OCI-LY7 (cell line): ENCODE measurements around the gene SEPTIN11. TPM values are rescaled to one million over a fixed set of nuclear protein-coding genes. Genes with fewer than 3 reads are reported as not detected.

ENCODE experiments used
- BruUV-seq: library from RNA; stranded (reverse); fragments of 400-500 nt; replicated peaks from 2 replicates; lab custom pipeline; 2021; lab: Mats Ljungman, UMichigan
- CTCF ChIA-PET: fragments of 300-600 bp; sonication (Branson Sonifier 250); formaldehyde crosslinking; loops from one replicate; lab custom pipeline; 2022; ENCODE audit warnings: antibody characterized with exemption; ENCODE audit not compliant: unreplicated experiment; lab: Charles Lee
- POLR2A ChIA-PET: fragments of 300-600 bp; sonication (Branson Sonifier 250); formaldehyde crosslinking; loops from one replicate; lab custom pipeline; 2022; ENCODE audit warnings: antibody characterized with exemption; lab: Charles Lee
- DNase-seq: peaks from one replicate; pipeline ENCODE4 v3.0.0-alpha.2; 2015; ENCODE audit warnings: low spot score
- H2AFZ ChIP-seq: fragments of 200-600 bp; sonication (generic), shearing (Covaris generic); 2 replicates; pipeline ENCODE4 v1.6.1; 2014; ENCODE audit warnings: mild to moderate bottlenecking, antibody characterized with exemption, low read length, moderate library complexity
- H3K27ac ChIP-seq: fragments of 200-600 bp; sonication (generic); 2 replicates; pipeline ENCODE4 v1.5.1; 2014; ENCODE audit warnings: mixed run types, low read depth, mild to moderate bottlenecking, moderate library complexity, low read length, inconsistent platforms; ENCODE audit not compliant: poor library complexity, severe bottlenecking
- H3K36me3 ChIP-seq: fragments of 200-600 bp; sonication (generic); 2 replicates; pipeline ENCODE4 v1.6.1; 2014; ENCODE audit warnings: mild to moderate bottlenecking, antibody characterized with exemption, low read length, moderate library complexity, mixed read lengths; ENCODE audit not compliant: insufficient read depth
- H3K4me1 ChIP-seq: fragments of 200-600 bp; sonication (generic); 2 replicates; pipeline ENCODE4 v1.5.1; 2014; ENCODE audit warnings: mild to moderate bottlenecking, low read length; ENCODE audit not compliant: insufficient read depth, poor library complexity, severe bottlenecking
- H3K4me2 ChIP-seq: fragments of 200-600 bp; sonication (generic); 2 replicates; pipeline ENCODE4 v1.6.1; 2014; ENCODE audit warnings: mild to moderate bottlenecking, low read length
- H3K4me3 ChIP-seq: fragments of 200-600 bp; sonication (generic); 2 replicates; pipeline ENCODE4 v1.5.1; 2014; ENCODE audit warnings: mild to moderate bottlenecking, low read depth, low read length; ENCODE audit not compliant: poor library complexity, severe bottlenecking
- H3K79me2 ChIP-seq: fragments of 200-600 bp; sonication (generic); 2 replicates; pipeline ENCODE4 v1.6.1; 2016; ENCODE audit warnings: low read depth, mild to moderate bottlenecking, low read length, moderate library complexity, mixed read lengths; ENCODE audit not compliant: insufficient read depth
- H3K9me2 ChIP-seq: fragments of 200-600 bp; sonication (generic); 2 replicates; pipeline ENCODE4 v1.6.1; 2016; ENCODE audit warnings: mild to moderate bottlenecking, low read length, mixed read lengths; ENCODE audit not compliant: insufficient read depth
- H3K9me3 ChIP-seq: fragments of 200-600 bp; sonication (generic); 2 replicates; pipeline ENCODE4 v1.6.1; 2014; ENCODE audit warnings: mild to moderate bottlenecking, mixed run types, low read length, mixed read lengths
- H4K20me1 ChIP-seq: fragments of 200-600 bp; sonication (generic); 2 replicates; pipeline ENCODE4 v1.6.1; 2014; ENCODE audit warnings: mild to moderate bottlenecking, antibody characterized with exemption, low read length, moderate library complexity, mixed read lengths; ENCODE audit not compliant: insufficient read depth
- CTCF ChIP-seq: fragments of 200-600 bp; sonication (generic); conservative IDR thresholded peaks from 2 replicates; pipeline ENCODE4 v1.5.1; 2014; ENCODE audit warnings: mild to moderate bottlenecking, antibody characterized with exemption, low read length, moderate library complexity, mixed read lengths
- EZH2phosphoT487 ChIP-seq: fragments of 200-600 bp; sonication (generic); IDR thresholded peaks from 2 replicates; pipeline ENCODE4 v1.6.1; 2018; ENCODE audit warnings: low read depth, borderline replicate concordance, mild to moderate bottlenecking, mixed run types, antibody characterized with exemption, low read length, moderate library complexity, mixed read lengths
- intact Hi-C: fragments of 100-400 bp; cut with micrococcal nuclease; formaldehyde crosslinking; loops from one replicate; pipeline ENCODE4 v1.10.0; 2022; ENCODE audit not compliant: unreplicated experiment
- total RNA-seq, 2 experiments: library from RNA; depleted of rRNA in 1 of 2; stranded (reverse); fragments of >200 nt in 1 of 2; shearing (Covaris generic) in 1 of 2; gene quantifications; 2 replicates each; pipeline ENCODE4 v1.2.3, GENCODE V29; 2014 to 2022

Gene SEPTIN11
- total RNA-seq, 2 experiments from 2014 or later, result 23.5 to 33.9 TPM

GRCh38 chr4:76958891-76959290, 9.3 kb downstream of the SEPTIN11 start:
- Histone ChIP-seq H2AFZ (no peak overlapping the region), H3K4me1 (no peaks in the 10 kb centered on the region), H3K27ac (no peak overlapping the region), H3K4me3 (no peak overlapping the region), H3K36me3 (no peaks in the 10 kb centered on the region), H4K20me1 (no peaks in the 10 kb centered on the region), H3K9me2 (no peaks in the 10 kb centered on the region), H3K9me3 (no peaks in the 10 kb centered on the region), H3K79me2 (no peaks in the 10 kb centered on the region), H3K4me2 (no peak overlapping the region)
- ChIA-PET CTCF (no interaction called here), POLR2A (interaction anchor here (0.9 to 1.6 kb wide), 3 partner anchors 9 to 160 kb away, joined by 3 to 4 read pairs (median 4); no protein-coding TSS in a partner anchor)
- no peak for DNase-seq
- no TSS peak for BruUV-seq
- no peak for TF ChIP-seq EZH2phosphoT487
- TF ChIP-seq CTCF, result no peak
- intact Hi-C loops, result no loop called here

GRCh38 chr4:76960014-76960413, 10.5 kb downstream of the SEPTIN11 start:
- no TSS peak for BruUV-seq
- no peak for DNase-seq
- Histone ChIP-seq H3K36me3 (no peaks in the 10 kb centered on the region), H3K4me1 (no peaks in the 10 kb centered on the region), H3K9me2 (no peaks in the 10 kb centered on the region), H2AFZ (no peak overlapping the region), H3K79me2 (no peaks in the 10 kb centered on the region), H3K4me3 (no peak overlapping the region), H3K4me2 (no peak overlapping the region), H3K9me3 (no peaks in the 10 kb centered on the region), H4K20me1 (no peaks in the 10 kb centered on the region), H3K27ac (no peak overlapping the region)
- ChIA-PET CTCF (no interaction called here), POLR2A (interaction anchor here (0.7 to 0.9 kb wide), 2 partner anchors 35 to 1472 kb away, joined by 4 read pairs; no protein-coding TSS in a partner anchor)
- TF ChIP-seq CTCF (no peak), EZH2phosphoT487 (no peak)
- intact Hi-C loops, result no loop called here

- Histone ChIP-seq H3K9me3 (no peaks in the 10 kb centered on the region), H3K27ac (no peak overlapping the region), H4K20me1 (no peaks in the 10 kb centered on the region), H3K4me2 (no peak overlapping the region), H3K4me1 (no peaks in the 10 kb centered on the region), H3K9me2 (no peaks in the 10 kb centered on the region), H3K79me2 (no peaks in the 10 kb centered on the region), H2AFZ (no peak overlapping the region), H3K36me3 (no peaks in the 10 kb centered on the region), H3K4me3 (no peak overlapping the region)
- TF ChIP-seq CTCF, result no peak
- no peak for TF ChIP-seq EZH2phosphoT487
- CTCF ChIA-PET, result no interaction called here
- POLR2A ChIA-PET, result interaction anchor here (0.5 to 0.7 kb wide), 2 partner anchors 343 to 936 kb away, joined by 3 to 6 read pairs; no protein-coding TSS in a partner anchor
- BruUV-seq, result no TSS peak
- DNase-seq, result no peak
- intact Hi-C loops, result no loop called here
Measured at GRCh38 chr4:76962406-76963130, 13.0 kb downstream of the SEPTIN11 start.
